22Rv1 (cell line): Measurements from ENCODE around the gene UBE2F.

ENCODE experiments used
- H3K27ac ChIP-seq: fragments of 450-650 bp; 2 replicates; pipeline ENCODE4 v1.5.1; 2017
- CTCF ChIP-seq: fragments of 450-650 bp; IDR thresholded peaks from 2 replicates; pipeline ENCODE4 v1.5.1; 2017; ENCODE audit warnings: mild to moderate bottlenecking
- ZFX ChIP-seq: fragments of 450-650 bp; IDR thresholded peaks from 2 replicates; pipeline ENCODE4 v1.6.1; 2017; ENCODE audit warnings: antibody characterized with exemption, borderline replicate concordance

UBE2F gene

GRCh38 chr2:237982039-237982725 is 15.4 kb downstream of the UBE2F start:
- TF ChIP-seq CTCF = no peak
- no peak for TF ChIP-seq ZFX
- no peak overlapping the region for H3K27ac ChIP-seq

DNA sequence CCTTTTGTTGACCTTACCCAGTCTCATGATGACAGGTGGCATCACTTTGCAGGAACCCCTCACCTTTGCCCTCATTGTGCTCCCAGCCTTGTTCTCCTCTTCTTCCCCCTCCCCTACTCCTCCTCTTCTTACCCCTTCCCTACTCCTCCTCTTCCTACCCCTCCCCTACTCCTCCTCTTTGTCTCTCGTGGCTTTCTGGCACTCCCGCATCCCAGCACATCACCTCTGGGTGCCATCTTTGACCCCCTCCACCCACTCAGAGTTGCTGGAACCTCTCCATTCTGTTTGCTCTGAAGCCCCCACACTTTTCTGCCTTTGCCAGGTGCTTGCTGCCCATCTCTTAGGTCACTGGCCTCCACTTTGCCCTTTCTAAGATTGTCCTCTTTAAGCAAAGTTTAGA is 17.1 kb downstream of the UBE2F start:
- no peak for TF ChIP-seq CTCF
- H3K27ac ChIP-seq = no peak overlapping the region

DNA sequence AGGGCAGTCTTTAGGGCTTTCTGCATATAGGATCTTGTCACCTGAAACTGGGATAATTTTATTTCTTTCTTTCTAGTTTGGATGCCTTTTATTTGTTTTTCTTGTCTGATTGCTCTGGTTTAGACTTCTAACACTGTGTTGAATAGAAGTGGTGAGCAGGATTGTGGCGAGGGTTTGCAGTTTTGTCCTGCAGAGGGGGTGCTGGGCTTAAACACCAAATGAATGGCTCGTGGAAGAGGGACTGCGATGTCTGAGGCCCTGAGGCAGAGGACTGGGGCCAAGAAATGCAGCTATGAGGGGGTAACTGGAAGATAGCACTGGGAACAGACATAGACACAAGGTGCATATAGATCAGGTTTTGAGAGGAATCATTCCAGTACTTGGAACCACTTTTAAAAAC is 20.5 kb downstream of the UBE2F start:
- no peak for TF ChIP-seq CTCF
- TF ChIP-seq ZFX = no peak
- no peak overlapping the region for H3K27ac ChIP-seq

- H3K27ac ChIP-seq = no peak overlapping the region
- no peak for TF ChIP-seq CTCF
- no peak for TF ChIP-seq ZFX
Observed at GRCh38 chr2:237993701-237994100, 26.9 kb downstream of the UBE2F start.

GRCh38 chr2:237995036-237995435 is 28.2 kb downstream of the UBE2F start:
- TF ChIP-seq CTCF (no peak), ZFX (no peak)
- H3K27ac ChIP-seq = no peak overlapping the region

DNA sequence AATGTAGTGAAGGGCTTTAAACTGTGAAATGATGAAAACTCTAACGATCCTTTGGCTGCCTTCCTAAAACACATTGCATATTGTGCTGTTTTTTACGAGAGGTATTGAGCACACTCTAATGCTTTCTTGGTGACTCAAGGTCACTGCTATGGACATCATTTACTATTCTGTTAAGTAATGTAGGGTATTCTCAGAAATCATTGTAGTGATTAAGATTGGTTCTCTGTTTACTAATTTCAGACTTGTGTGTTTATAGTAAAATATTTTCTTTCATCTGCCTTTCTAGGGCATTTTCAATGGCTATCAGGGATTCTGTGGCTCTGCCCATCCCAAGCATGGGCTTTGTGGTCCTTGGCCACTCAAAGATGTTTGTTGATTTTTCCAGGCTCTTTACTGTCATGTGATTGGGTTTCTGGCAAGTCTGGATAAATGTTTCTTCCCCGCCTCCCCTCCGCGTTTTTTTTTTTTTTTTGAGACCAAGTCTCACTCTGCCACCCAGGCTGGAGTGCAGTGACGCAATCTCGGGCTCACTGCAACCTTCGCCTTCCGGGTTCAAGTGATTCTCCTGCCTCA is 29.3 kb downstream of the UBE2F start:
- no peak overlapping the region for H3K27ac ChIP-seq
- TF ChIP-seq ZFX (no peak), CTCF (no peak)

GRCh38 chr2:237997521-237997920 is 30.7 kb downstream of the UBE2F start:
- no peak overlapping the region for H3K27ac ChIP-seq
- no peak for TF ChIP-seq CTCF
- no peak for TF ChIP-seq ZFX
